HPDE6-E6E7 (cell line): ENCODE measurements around the gene DAPL1.

Experiments used
- DNase-seq: peaks from one replicate; pipeline ENCODE4 v3.0.0; 2011; ENCODE audit warnings: missing footprints; ENCODE audit errors: extremely low spot score

DAPL1 gene

GRCh38 chr2:158795195-158795924 lies at the start of gene DAPL1:
Gene DAPL1, plus strand, starts transcription at chr2:158795317. Its CDS starts 56 bp downstream, at chr2:158795373.
- DNase-seq, result no peak

- no peak for DNase-seq
These were observed 49.2 kb upstream of the DAPL1 start for GRCh38 chr2:158745866-158746382.

GRCh38 chr2:158746488-158746887 lies 48.6 kb upstream of the DAPL1 start:
- DNase-seq, result no peak

GRCh38 chr2:158747281-158747680 lies 47.8 kb upstream of the DAPL1 start:
- DNase-seq, result no peak

- no peak for DNase-seq
These were observed 46.1 kb upstream of the DAPL1 start for GRCh38 chr2:158748926-158749590.

- no peak for DNase-seq
These were observed 44.5 kb upstream of the DAPL1 start for GRCh38 chr2:158750458-158751125.

GRCh38 chr2:158753641-158754611 lies 41.2 kb upstream of the DAPL1 start:
- peak; percentile 58 for DNase-seq

GRCh38 chr2:158755310-158756087 lies 39.6 kb upstream of the DAPL1 start:
- no peak for DNase-seq

GRCh38 chr2:158756331-158756730 lies 38.8 kb upstream of the DAPL1 start:
- DNase-seq, result no peak

GRCh38 chr2:158756976-158757375 lies 38.1 kb upstream of the DAPL1 start:
- DNase-seq, result no peak

- DNase-seq, result no peak
These were observed 34.2 kb upstream of the DAPL1 start for GRCh38 chr2:158760887-158761286.

- peak; percentile 99 for DNase-seq
These were observed 33.5 kb upstream of the DAPL1 start for GRCh38 chr2:158761621-158762020.

GRCh38 chr2:158762336-158762735 lies 32.8 kb upstream of the DAPL1 start:
- DNase-seq, result no peak

GRCh38 chr2:158766524-158766923 lies 28.6 kb upstream of the DAPL1 start:
- no peak for DNase-seq

- DNase-seq, result no peak
These were observed 22.6 kb upstream of the DAPL1 start for GRCh38 chr2:158772306-158773078.

- DNase-seq, result no peak
These were observed 22.0 kb upstream of the DAPL1 start for GRCh38 chr2:158773121-158773520.

- no peak for DNase-seq
These were observed 20.4 kb upstream of the DAPL1 start for GRCh38 chr2:158774681-158775080.

GRCh38 chr2:158775273-158776027 lies 19.7 kb upstream of the DAPL1 start:
- no peak for DNase-seq

GRCh38 chr2:158776231-158776630 lies 18.9 kb upstream of the DAPL1 start:
- DNase-seq, result no peak
